Measurements from ENCODE around the gene COMMD9.

Gene COMMD9

DNA sequence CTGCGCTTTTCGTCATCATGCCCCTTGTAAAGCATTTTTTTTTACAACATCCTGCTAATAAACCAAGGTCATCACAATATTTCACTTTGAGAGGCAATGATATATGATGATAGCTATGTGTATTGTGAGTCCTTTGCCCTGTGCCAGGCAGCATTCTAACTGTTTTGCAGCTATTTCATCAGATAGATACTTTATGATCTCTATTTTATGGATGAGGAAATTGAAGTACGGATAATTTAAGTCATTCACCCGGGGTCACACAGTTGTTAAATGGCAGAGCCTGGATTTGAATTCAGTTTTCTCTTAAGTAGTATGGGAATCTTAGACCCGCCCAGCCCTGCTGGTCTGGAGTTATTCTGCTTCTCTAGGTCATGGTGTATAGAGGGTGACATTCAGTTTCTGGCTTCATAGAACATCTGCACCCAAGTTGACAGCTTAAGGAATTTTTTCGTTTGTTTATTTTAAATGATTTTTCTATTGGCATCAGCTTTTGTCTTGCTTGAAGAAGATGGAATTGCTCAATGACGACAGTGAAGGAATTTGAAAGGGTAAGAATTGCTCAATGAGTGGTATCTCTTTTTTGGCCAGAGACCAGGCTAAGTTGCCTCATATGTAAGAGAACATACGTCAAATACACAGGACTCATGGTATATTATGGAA lies 7.8 kb upstream of the COMMD9 start:
- Histone ChIP-seq H3K27me3 (ENCODE audit: insufficient read depth, low read length) (no peaks in the 10 kb centered on the region), H2AFZ (ENCODE audit: low read length, unreplicated experiment) (peak overlapping the region; percentile 24), H3K36me3 (ENCODE audit: insufficient read depth, low read length) (no peaks in the 10 kb centered on the region), H3K4me3 (ENCODE audit: low read depth, low read length) (no peak overlapping the region), H3K4me1 (ENCODE audit: control insufficient read depth, insufficient read depth, low read length, unreplicated experiment) (peaks cover 18% of the 10 kb centered on the region), H3K79me2 (ENCODE audit: control insufficient read depth, insufficient read depth, low read length, unreplicated experiment) (no peaks in the 10 kb centered on the region), H3K27ac (ENCODE audit: low read depth, low read length) (peak overlapping the region; percentile 70)

DNA sequence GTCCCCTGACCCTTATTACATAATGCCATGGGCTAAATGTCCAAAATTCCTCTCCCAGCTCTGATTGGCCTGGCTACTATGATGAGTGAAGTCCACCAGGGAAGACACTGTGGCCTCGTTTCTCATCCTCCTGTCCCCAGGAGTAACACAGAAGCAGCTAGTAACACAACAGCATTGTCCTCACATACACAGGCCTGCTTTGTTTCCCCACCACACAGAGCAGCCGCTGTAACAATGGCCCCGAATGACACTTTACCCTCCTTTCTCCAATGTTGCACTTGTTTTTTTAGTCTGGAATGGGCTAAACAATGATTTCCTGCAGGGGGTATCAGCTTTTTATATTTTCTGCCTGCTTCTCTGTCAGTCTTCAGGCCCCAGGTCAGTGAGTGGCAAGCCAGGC lies 6.7 kb upstream of the COMMD9 start, which contains the start of gene PRR5L:
Gene PRR5L (plus strand): TSS at position 363 of the 400 bp plus-strand sequence. CDS start 104,834 bp downstream, outside the sequence.
- Histone ChIP-seq H3K27ac (ENCODE audit: low read depth, low read length) (peak within 1 kb of the TSS; percentile 66), H2AFZ (ENCODE audit: low read length, unreplicated experiment) (peak within 1 kb of the TSS; percentile 24), H3K4me3 (ENCODE audit: low read depth, low read length) (no peak within 1 kb of the TSS), H3K79me2 (ENCODE audit: control insufficient read depth, insufficient read depth, low read length, unreplicated experiment) (no peaks in the 10 kb centered on the region), H3K27me3 (ENCODE audit: insufficient read depth, low read length) (no peaks in the 10 kb centered on the region), H3K4me1 (ENCODE audit: control insufficient read depth, insufficient read depth, low read length, unreplicated experiment) (peaks cover 18% of the 10 kb centered on the region), H3K36me3 (ENCODE audit: insufficient read depth, low read length) (no peaks in the 10 kb centered on the region)

GRCh38 chr11:36292311-36292722 lies 3.1 kb upstream of the COMMD9 start:
- Histone ChIP-seq H3K4me1 (ENCODE audit: control insufficient read depth, insufficient read depth, low read length, unreplicated experiment) (peaks cover 20% of the 10 kb centered on the region), H2AFZ (ENCODE audit: low read length, unreplicated experiment) (no peak overlapping the region), H3K4me3 (ENCODE audit: low read depth, low read length) (no peak overlapping the region)

DNA sequence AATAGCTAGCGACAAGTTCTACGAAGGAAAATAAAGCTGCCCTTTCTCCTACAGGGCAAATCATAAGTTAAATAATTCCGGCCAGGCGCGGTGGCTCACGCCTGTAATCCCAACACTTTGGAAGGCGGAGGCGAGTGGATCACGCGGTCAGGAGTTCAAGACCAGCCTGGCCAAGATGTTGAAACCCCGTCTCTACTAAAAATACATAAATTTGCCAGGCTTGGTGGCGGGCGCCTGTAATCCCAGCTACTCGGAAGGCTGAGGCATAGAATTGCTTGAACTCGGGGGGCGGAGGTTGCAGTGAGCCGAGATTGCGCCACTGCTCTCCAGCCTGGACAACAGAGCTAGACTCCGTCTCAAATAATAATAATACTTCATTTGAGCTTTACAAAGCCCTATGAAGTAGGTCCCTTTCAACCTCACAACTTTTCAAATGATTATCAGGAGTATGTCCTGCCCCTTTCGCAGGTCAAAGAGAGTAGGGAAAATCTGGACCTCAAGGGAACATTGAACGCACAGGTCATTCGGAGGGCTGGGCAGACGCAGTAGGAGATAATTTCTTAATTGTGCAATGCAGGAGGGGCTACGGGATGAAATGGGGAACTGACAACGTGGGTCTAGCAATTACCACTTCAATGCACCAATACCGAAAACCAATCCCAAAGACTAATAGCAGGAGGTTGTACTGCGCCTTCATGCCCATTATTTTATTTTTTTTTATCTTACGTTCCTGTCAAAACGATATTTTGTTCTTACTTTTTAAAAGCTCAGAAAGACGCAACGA lies 590 bp downstream of the COMMD9 start:
- no peak overlapping the region for H3K27ac ChIP-seq (ENCODE audit: low read depth, low read length)
- H3K36me3 ChIP-seq (ENCODE audit: insufficient read depth, low read length), result peaks cover under 1% of the 10 kb centered on the region; the same call in 1 of the 2 replicates

More at GRCh38 chr11:36292311-36292722, 3.1 kb upstream of the COMMD9 start:
- Histone ChIP-seq H3K27ac (ENCODE audit: low read depth, low read length) (no peak overlapping the region), H3K27me3 (ENCODE audit: insufficient read depth, low read length) (no peaks in the 10 kb centered on the region), H3K79me2 (ENCODE audit: control insufficient read depth, insufficient read depth, low read length, unreplicated experiment) (peaks cover 5% of the 10 kb centered on the region), H3K36me3 (ENCODE audit: insufficient read depth, low read length) (no peaks in the 10 kb centered on the region)

GRCh38 chr11:36282926-36283325 lies 6.3 kb downstream of the COMMD9 start:
- Histone ChIP-seq H3K4me1 (ENCODE audit: control insufficient read depth, insufficient read depth, low read length, unreplicated experiment) (peaks cover 14% of the 10 kb centered on the region), H3K4me3 (ENCODE audit: low read depth, low read length) (no peak overlapping the region), H3K27ac (ENCODE audit: low read depth, low read length) (no peak overlapping the region), H3K27me3 (ENCODE audit: insufficient read depth, low read length) (no peaks in the 10 kb centered on the region), H3K79me2 (ENCODE audit: control insufficient read depth, insufficient read depth, low read length, unreplicated experiment) (peaks cover 24% of the 10 kb centered on the region), H2AFZ (ENCODE audit: low read length, unreplicated experiment) (no peak overlapping the region), H3K36me3 (ENCODE audit: insufficient read depth, low read length) (peaks cover 10% of the 10 kb centered on the region; the same call in 1 of the 2 replicates)

More for the DNA sequence above, 590 bp downstream of the COMMD9 start:
- Histone ChIP-seq H3K27me3 (ENCODE audit: insufficient read depth, low read length) (no peaks in the 10 kb centered on the region), H3K4me1 (ENCODE audit: control insufficient read depth, insufficient read depth, low read length, unreplicated experiment) (peaks cover 9% of the 10 kb centered on the region), H2AFZ (ENCODE audit: low read length, unreplicated experiment) (peak overlapping the region; percentile 97), H3K4me3 (ENCODE audit: low read depth, low read length) (peak overlapping the region; percentile 86), H3K79me2 (ENCODE audit: control insufficient read depth, insufficient read depth, low read length, unreplicated experiment) (peaks cover 11% of the 10 kb centered on the region)

DNA sequence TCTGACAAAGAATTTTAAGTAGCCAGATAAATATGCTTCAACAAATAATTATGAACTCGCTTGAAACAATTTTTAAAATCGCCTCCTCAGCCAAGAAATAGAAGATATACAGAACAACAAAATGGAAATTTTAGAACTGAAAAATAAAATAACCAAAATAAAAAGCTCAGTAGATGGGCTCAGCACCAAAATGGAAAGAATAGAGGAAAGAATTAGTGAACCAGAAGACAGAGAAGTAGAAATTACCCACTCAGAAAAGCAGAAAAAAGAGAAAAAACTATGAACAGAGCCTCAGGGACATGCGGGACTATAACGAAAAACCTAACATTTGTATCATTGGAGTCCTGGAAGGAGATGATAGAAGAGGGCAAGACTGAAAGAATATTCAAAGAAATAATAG lies 7.4 kb downstream of the COMMD9 start:
- Histone ChIP-seq H2AFZ (ENCODE audit: low read length, unreplicated experiment) (no peak overlapping the region), H3K4me3 (ENCODE audit: low read depth, low read length) (no peak overlapping the region), H3K27me3 (ENCODE audit: insufficient read depth, low read length) (no peaks in the 10 kb centered on the region), H3K79me2 (ENCODE audit: control insufficient read depth, insufficient read depth, low read length, unreplicated experiment) (peaks cover 24% of the 10 kb centered on the region), H3K4me1 (ENCODE audit: control insufficient read depth, insufficient read depth, low read length, unreplicated experiment) (peaks cover 10% of the 10 kb centered on the region), H3K27ac (ENCODE audit: low read depth, low read length) (no peak overlapping the region), H3K36me3 (ENCODE audit: insufficient read depth, low read length) (peaks cover 10% of the 10 kb centered on the region; the same call in 1 of the 2 replicates)

DNA sequence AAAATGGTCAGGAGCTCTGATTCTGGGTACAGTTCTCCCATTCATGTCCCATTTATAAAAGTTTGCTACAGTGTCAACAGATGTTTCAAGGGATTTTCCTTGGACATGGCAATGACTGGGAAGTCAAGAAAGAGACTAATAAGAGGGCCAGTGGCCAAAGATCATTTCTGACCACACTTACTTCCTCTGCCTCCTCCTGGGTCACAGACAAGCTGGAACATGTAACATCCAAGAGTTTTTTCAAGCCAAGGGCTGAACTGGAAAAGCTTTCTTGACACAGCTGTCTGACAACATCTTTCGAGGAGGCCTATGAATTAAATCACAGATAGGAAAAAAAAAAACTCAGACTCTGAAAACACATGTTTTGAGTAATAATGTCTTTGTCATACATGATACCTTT lies 8.7 kb downstream of the COMMD9 start:
- Histone ChIP-seq H3K4me3 (ENCODE audit: low read depth, low read length) (no peak overlapping the region), H3K27me3 (ENCODE audit: insufficient read depth, low read length) (no peaks in the 10 kb centered on the region), H3K4me1 (ENCODE audit: control insufficient read depth, insufficient read depth, low read length, unreplicated experiment) (peaks cover 10% of the 10 kb centered on the region), H3K36me3 (ENCODE audit: insufficient read depth, low read length) (peaks cover 16% of the 10 kb centered on the region; the same call in 1 of the 2 replicates), H2AFZ (ENCODE audit: low read length, unreplicated experiment) (no peak overlapping the region), H3K27ac (ENCODE audit: low read depth, low read length) (no peak overlapping the region), H3K79me2 (ENCODE audit: control insufficient read depth, insufficient read depth, low read length, unreplicated experiment) (peaks cover 17% of the 10 kb centered on the region)

GRCh38 chr11:36278531-36279282 lies 10.5 kb downstream of the COMMD9 start:
- no peak overlapping the region for H3K27ac ChIP-seq (ENCODE audit: low read depth, low read length)
- H3K79me2 ChIP-seq (ENCODE audit: control insufficient read depth, insufficient read depth, low read length, unreplicated experiment), result peaks cover 17% of the 10 kb centered on the region
- H3K27me3 ChIP-seq (ENCODE audit: insufficient read depth, low read length), result no peaks in the 10 kb centered on the region
- no peak overlapping the region for H3K4me3 ChIP-seq (ENCODE audit: low read depth, low read length)
- H3K4me1 ChIP-seq (ENCODE audit: control insufficient read depth, insufficient read depth, low read length, unreplicated experiment), result peaks cover 10% of the 10 kb centered on the region
- H2AFZ ChIP-seq (ENCODE audit: low read length, unreplicated experiment), result no peak overlapping the region
- H3K36me3 ChIP-seq (ENCODE audit: insufficient read depth, low read length), result peaks cover 19% of the 10 kb centered on the region

- H3K4me1 ChIP-seq (ENCODE audit: control insufficient read depth, insufficient read depth, low read length, unreplicated experiment), result no peaks in the 10 kb centered on the region
- H3K27me3 ChIP-seq (ENCODE audit: insufficient read depth, low read length), result no peaks in the 10 kb centered on the region
- no peaks in the 10 kb centered on the region for H3K79me2 ChIP-seq (ENCODE audit: control insufficient read depth, insufficient read depth, low read length, unreplicated experiment)
- H3K4me3 ChIP-seq (ENCODE audit: low read depth, low read length), result no peak overlapping the region
- no peak overlapping the region for H3K27ac ChIP-seq (ENCODE audit: low read depth, low read length)
- H3K36me3 ChIP-seq (ENCODE audit: insufficient read depth, low read length), result peaks cover 31% of the 10 kb centered on the region
- H2AFZ ChIP-seq (ENCODE audit: low read length, unreplicated experiment), result no peak overlapping the region
These were observed 14.8 kb downstream of the COMMD9 start for GRCh38 chr11:36274414-36274813.

DNA sequence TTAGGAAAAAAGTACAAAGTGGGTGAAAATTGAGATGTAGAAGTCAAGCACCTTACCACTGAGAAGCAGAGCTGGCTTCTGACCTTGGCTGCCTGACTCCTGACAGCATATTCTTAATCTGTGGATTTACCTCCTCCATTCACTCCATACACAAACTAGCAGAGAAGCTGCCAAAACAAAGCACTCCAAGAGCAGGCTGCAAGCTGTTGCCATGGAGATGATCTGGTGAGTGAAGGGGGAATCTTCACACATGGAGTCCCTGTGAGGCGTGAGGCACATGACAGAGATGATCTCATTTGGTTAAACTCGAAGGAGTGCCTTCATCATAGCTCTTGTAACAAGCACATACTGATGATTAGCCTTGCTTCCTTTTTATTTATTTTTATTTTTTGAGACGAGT lies 16.1 kb downstream of the COMMD9 start:
- Histone ChIP-seq H3K4me1 (ENCODE audit: control insufficient read depth, insufficient read depth, low read length, unreplicated experiment) (no peaks in the 10 kb centered on the region), H3K79me2 (ENCODE audit: control insufficient read depth, insufficient read depth, low read length, unreplicated experiment) (no peaks in the 10 kb centered on the region), H3K27me3 (ENCODE audit: insufficient read depth, low read length) (no peaks in the 10 kb centered on the region), H3K27ac (ENCODE audit: low read depth, low read length) (no peak overlapping the region), H3K36me3 (ENCODE audit: insufficient read depth, low read length) (peaks cover 28% of the 10 kb centered on the region), H3K4me3 (ENCODE audit: low read depth, low read length) (no peak overlapping the region), H2AFZ (ENCODE audit: low read length, unreplicated experiment) (no peak overlapping the region)

All from ACC112 (cell line).